HL-60/S4 treated with phorbol 12-myristate 13-acetate at 8.2 ng/mL for 4 days and 3 days (cell line): Measurements from ENCODE around the gene GOLGA7B.

ENCODE experiments used
- in situ Hi-C: fragments of 300-500 bp; cut with MboI; formaldehyde crosslinking; loops from 2 replicates; pipeline ENCODE4 v1.15.0; 2022; ENCODE audit warnings: low sequenced_read_pairs

The GOLGA7B gene

DNA sequence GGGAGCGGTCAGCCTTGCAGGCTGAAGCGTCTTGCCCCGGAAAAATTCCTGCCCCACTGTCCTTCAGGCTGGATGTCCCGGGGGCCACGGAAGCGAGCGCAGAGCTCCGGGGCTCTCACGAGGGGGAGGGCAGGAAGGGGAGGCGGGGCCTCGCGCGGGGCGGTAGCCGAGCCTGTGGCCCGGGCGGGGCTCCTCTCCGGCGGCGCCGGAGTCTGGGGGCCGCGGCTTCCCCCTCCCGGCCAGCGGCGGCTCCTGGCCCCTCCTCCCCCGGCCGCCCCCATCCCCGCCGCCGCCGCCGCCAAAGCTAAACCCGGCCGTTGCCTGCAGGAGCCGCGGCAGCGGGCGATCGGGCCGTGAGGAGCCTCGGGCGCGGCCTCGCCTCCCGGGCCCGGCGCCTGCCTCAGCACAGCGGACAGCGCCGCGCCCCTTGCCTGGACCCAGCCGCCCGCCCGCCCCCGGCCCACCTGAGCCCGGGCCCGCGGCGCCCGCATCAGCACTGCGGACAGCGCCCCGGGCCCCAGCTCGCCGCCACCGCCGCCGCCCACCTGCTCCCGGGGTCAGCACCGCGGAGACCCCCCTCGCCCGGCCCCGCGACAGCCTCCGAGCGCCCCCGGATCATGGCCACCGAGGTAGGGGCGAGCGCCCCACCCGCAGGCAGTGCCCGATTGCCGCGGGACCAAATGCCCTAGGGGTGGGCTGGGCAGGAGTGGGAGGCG is at the start of gene GOLGA7B:
GOLGA7B (plus strand) TSS at position 157 of the 716 bp plus-strand sequence; CDS start at position 618, 461 bp downstream.
- in situ Hi-C loops = no loop called here

DNA sequence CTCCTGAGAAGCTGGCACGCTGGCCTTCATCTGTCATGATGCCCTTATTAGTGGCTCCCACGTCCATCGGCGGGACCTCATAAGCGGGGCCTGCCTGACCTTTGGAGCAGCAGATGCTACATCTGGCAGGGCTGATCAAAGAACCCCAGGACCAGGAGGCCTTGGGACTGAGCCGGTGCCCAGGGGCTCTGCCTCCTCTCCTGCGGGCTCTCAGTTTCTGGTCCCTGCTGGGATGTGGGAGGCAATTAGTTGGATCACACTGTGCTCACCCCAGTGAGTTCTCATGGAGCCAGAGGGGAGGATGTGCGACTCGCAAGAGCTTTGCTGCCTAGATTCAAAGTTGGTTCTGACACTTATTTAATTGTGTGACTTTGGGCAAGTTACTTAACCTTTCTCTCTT is 49.2 kb upstream of the GOLGA7B start:
- in situ Hi-C loops = no loop called here

DNA sequence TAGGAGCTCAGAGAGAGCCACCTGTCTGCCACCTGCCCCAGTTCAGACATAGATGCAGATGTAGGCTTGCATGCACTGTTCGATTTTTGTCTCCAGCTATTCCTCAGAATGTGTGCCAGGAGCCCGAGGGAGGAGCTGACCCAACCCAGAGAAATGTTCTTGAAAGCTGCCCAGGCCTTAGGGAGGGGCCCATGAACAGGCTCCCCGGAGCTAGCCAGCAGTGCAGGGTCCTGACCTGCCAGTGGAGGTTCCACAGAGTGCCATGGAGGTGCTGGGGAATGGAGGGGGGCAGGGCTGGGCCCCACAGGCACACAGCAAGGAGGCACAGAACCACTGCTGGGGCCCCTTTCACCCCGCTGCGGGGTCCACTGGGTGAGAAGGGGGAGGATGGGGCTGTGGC is 48.2 kb upstream of the GOLGA7B start:
- in situ Hi-C loops = no loop called here

DNA sequence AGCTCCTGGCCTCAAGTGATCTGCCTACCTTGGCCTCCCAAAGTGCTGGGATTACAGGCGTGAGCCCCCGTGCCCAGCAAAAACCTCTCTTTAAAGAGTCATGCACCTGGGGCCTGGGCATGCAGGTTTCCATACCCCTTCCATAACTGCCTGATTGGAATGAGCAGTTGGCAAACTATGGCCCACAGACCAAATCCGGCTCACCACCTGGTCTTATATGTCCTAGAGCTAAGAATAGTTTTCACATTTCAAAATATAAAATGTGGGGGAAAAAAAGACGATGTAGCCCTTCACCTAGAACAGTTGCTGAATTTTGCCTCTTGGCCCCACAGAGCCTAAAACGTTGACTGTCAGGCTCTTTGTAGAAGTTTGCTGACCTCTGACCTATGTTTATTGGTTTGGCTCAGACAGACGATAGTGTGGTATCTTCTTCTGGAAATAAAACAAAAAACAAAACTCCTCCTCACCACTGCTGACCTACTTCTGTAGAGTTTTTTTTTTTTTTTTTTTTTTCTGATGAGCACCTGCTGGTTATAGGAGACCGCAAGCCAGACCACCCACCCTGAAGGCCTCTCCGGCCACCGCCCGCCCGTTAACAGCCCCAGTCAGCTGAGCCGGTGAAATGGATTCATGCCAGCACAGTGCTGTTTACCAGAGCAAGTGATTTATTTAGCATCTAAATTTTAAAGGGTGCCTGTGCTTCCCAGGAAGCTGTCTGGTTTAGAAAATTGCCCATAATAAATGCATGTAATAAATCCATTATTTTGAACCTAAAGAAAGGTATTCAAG is 44.4 kb upstream of the GOLGA7B start:
- in situ Hi-C loops = no loop called here

DNA sequence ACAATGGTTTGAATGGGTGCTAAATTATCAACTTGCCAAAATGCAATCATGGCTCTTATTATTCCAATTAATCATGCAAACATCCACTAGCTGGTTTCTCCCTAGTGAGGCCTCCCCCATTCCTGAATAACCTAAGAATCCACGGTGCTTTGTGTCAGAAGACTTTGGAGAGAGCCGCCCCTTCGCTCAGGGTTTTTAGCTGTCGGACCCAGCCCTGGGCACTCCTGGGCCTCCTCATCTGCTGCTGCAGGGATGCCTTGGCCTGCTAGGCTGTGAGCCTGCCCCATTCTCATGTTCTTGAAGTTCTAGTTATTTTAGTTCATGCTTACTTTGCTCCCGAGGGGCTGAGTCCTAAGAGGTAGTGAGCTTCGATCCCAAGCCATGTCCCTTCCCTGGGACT is 43.7 kb upstream of the GOLGA7B start:
- in situ Hi-C loops = no loop called here

DNA sequence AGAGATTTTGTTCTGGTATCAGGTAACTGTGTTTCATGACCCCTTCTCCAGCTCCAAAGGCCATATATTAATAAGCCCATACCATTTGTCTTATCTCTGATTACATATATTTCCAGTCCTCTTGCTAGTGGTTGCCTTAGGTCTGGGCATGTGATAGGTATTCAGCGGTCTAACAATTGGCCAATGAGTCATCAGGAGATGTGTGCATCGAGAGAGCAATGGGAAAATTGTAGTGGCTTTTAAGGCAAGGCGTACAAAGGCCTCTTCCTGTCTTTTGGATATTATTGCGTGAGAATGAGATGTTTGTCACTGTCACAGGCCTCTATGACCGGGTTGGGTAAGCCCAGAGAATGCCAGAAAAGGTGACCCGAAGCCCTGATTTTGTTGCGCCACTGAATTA is 39.2 kb upstream of the GOLGA7B start:
- in situ Hi-C loops = no loop called here

DNA sequence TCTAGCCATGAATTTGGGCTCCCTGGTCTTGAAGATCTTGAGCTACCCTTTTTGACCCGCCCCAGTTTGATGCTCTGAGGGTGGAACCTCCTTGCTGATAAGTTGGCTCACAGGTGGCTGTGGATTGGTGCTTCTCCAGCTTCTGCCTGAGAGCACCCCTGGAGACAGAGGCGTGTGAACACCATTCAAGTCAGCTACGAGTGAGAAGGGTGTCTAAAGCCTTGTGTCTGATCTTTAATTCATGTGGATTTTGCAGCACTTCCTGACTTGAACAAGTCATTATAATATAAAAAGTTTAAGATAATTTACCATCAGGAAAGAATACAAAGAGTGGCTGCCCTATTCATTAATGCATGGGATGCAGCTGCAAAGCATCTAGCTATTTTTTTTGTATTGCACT is 37.7 kb upstream of the GOLGA7B start:
- in situ Hi-C loops = no loop called here

DNA sequence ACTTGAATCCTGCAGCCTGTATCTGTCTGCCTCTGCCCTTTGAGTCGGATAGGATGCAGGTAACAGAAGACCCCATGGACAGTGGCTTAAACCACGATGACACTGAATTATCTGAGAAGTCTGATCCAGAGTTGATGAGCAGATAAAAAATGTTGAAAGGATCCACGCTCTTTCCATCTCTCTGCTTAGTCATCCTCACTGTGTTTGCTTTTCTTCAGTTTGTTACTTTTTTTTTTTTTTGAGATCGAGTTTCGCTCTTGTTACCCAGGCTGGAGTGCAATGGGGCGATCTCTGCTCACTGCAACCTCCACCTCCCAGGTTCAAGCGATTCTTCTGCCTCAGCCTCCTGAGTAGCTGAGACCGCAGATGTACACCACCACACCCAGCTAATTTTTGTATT is 36.9 kb upstream of the GOLGA7B start:
- in situ Hi-C loops = no loop called here

DNA sequence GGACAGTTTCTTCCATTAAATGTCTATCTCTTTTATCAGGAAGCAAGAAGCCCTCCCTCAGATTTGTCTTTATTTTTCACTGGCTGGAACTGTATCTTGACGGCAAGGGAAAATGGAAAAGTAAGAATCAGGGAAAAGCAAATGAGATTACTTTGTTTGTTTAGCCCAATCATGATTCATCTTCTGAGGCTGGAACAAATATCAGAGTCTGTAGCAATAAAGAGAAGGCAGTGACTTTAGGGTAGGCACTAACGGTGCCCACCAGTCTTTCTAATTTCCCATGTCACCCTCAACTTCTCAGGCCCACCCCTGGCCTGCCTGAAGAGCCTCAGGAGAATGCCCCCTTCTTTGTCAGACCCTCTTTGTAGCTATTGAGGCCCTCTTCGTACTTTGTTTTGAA is 36.3 kb upstream of the GOLGA7B start:
- in situ Hi-C loops = no loop called here

DNA sequence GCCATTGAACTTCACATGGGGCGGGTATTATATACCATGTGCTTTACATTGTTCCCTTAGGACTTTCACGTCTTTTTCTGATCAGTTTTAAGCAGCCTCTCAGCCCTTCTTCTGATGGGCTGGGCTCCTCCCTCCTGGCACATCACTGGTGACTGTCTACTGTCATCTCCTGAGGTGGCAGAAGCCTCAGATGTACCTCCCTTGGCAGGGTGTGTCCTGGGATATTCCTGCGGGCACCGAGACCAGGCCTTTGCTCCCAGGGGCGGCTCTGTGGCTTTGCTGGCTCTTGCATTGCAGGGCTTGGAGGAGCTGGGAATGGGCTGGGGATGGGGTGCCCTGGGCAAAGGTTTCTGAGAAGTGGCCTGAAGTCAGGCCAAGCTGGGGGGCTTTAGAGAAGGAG is 34.6 kb upstream of the GOLGA7B start:
- in situ Hi-C loops = no loop called here

DNA sequence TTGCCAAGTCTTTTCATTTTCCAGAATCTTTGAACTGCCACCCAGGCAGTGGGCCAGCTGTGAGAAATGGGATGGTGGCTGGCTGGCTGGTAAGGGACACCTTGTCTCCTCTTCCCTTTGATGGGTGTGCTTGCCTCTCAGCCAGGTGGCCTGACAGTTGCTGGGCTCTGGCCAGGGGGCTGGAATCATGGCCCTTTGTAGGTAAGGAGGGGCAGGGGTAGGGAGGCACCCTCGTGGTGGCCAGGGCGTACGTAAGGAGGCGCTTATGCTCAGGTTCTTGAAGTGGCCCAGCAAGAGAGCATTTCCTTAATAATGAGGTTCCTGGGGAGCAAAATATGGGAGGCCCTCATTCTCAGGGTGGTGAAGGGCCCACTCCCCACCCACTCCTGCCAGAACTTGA is 33.0 kb upstream of the GOLGA7B start:
- in situ Hi-C loops = no loop called here

DNA sequence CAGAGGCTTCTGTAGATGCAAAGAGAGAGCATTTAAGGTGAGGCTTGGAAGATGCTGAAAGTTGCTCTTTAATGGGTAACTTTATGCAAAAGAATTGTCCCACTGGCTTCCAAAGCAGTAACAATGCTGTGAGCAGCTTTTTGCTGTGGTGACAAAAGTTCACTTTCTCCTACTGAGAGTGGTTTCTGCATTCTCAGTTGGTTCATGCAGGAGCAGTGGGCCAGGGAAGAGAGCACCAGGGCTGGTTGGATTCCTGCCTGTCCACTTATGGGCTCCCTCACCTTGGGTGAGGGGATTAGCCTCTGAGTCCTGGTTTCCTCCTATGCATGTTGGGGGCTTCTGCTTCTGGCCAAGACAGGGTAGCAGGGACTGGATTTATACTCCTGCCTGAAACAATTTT is 31.1 kb upstream of the GOLGA7B start:
- in situ Hi-C loops = no loop called here

DNA sequence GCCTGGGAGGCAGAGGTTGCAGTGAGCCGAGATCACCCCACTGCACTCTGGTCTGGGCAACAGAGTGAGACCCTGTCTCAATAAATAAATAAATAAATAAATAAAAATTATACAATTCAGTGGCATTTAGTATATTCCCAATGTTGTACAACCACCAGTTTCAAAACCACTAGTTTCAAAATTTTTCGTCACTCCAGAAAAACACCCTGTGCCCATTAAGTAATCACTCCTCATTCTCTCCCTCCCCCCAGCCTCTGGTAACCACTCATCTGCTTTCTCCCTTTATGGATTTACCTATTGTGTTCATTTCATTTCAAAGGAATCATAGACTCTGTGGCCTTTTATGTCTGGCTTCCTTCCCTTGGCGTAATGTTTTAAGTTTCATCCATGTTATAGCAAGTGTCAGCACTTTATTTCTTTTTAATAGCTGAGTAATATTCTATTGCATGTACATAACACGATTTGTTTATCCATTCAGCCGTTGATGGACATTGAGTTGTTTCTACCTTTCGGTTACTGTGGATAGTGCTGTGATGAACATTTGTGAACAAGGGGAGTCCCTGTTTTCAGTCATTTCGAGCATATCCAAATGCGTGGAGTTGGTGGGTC is 29.4 kb upstream of the GOLGA7B start:
- in situ Hi-C loops = no loop called here

DNA sequence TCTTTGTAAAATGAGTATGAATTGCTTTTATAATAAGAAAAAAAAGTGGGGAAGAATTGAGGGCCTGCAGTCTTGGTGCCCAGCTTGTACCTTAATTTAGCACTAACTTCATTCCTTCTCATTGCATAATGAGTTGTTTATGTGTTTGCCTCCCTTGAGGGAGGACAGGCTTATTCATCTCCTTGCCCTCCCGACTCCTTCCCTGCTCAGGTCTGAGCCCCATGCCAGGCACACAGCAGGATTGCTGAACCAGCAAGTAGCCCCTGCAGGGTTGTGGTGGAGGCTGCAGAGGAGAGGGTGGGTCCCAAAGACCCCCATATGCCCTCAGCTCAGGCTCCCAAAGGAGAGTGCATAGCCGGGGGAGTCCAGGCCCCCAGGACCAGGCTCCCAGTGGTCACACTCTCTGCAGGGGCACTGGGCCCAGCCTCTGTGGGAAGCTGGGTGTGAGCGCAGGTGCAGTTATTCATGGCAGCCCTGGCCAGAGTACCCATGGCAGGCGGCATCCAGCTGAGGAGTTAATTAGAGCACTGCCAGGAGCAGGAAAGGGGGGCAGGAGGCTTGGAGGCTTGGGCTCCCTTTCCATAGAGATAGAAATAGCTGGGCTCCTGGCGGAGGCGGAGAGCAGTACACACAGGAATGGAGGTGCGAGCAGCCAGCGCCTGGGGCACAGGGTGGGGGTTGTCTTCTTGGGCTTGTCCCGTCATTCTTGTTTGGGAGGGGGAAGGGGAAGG is 28.2 kb upstream of the GOLGA7B start:
- in situ Hi-C loops = no loop called here

DNA sequence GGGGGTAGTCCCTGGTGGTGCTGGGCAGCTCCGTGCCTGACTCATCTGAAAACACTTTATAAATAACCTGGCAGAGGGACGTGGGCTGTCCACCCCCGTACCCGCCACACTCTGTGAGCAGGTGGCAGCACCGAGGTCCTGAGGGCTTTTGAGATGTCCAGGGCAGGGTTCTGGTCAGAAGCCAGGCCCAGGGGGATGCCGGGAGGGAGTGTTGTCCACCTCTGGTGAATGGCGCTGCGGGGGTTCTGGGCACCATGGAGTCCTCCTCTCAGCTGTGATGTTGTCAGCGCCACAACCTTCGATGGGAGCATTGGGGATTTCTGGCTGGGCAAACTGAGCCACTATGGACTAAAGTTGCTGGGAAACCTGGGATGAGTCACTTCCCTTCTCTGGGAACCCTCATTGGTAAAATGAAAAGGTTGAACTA is 27.4 kb upstream of the GOLGA7B start:
- in situ Hi-C loops = no loop called here

DNA sequence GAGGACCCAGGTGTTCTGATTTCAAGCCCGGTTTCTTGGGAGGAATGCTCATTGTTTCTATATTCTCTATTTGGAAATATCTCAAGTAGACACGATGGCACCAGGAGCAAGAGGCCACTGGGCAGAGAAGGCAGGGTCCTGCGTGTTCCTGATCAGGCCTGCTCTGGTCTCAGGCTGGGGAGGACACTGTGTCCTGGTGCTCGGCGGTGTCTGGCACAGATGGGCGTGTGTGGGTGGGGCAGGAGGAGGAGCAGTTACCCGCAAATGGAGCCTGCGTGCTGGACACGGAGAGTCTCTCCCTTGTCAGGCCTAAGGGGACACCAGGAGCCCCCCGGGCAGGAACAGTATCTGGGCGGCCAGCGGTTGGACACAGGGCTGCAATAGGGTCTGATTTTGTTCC is 25.9 kb upstream of the GOLGA7B start:
- in situ Hi-C loops = no loop called here

DNA sequence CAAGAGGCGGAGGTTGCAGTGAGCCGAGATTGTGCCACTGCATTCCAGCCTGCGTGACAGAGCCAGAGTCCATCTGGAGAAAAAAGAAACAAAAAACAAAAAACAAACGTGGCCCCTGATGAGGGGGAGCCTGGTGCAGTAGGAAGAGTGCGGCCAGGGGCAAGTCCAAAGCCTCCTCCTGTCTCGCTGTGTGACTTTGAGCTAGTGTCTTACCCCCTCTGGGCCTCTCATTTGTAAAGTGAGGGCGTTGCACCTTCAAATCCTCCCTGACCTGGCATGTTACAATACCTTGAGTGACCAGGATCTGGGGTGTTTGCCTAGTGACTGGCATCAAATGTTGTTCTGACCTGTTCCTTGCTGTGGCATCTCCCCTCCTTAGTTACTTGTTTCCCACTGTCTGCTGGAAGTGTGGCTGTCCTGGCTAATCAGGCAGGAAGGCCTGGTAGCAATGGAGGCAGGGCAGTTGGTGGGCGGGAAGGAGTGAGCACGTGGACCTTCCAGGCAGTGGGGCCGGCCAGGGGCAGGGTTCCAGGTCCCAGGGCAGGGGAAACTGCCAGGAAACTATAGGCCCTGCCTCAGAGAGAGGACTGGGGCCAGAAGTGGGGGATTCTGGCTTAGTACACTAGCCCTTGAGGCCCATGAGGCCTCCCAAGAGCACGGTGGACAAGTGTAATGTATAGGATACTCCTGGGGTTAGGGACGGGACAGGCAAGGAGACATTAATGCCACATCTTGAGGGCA is 24.5 kb upstream of the GOLGA7B start:
- in situ Hi-C loops = no loop called here

DNA sequence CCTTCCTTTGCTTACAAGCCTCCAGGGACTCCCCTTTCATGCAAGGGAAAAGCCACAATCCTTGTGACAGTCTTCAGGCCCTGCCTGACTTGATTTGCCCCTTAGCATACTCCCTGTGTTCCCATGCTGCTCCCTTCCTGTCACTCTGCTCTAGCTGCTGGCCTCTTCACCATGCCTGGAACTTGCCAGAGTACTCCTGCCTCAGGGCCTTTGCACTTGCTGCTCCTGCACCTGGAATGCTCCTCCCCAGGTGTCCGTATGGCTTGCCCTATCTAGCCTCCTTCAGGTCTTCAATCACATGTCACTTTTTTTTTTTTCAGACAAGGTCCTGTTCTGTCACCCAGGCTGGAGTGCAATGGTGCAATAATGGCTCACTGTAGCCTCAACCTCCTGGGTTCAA is 22.8 kb upstream of the GOLGA7B start:
- in situ Hi-C loops = no loop called here

DNA sequence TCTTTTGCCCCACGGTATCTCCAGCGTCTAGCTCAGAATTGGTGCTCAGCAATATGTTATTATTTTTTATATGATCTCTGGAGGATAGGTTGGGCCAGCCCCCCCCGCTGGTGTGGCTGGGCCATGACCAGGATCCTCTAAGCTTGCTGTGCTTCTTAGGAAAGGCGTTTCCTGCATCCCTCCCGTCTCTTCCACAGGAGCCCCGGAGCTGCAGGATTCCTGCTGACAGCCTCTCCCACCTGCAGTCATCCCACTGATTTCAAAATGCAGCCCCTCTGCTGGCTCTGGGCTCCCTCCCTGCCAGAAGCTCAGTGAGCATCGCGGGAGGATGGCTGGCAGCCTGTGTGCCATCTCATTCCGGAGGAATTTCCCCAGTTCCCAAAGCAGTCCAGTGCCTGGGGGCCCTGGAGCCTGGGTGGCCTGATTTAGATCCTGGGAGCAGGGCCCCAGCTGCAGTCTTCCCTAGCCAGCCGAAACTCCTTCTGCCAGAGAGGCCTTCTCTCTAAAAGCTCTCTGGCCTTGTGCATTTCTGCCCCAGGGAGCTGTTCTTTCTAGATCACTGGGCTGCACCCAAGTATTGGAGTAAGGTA is 21.8 kb upstream of the GOLGA7B start:
- in situ Hi-C loops = no loop called here

DNA sequence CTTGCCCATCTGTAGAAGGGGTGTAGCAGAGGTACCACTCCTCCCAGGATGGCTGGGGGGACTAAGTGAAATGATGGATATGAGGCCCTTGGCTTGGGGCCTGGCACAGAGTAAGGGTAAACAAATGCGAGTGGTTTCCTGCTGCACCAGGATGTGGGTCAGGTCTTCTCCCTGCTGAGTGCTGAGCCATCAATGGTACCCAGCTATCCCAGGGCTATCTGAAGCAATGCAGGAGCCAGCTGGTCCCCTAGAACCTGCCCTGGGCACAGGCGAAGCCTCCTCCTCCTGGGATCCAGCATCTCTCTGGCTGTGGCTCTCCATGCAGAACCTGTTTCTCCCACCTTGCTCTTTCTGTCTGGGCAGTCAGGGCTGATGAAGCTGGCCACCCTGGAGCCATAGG is 20.9 kb upstream of the GOLGA7B start:
- in situ Hi-C loops = no loop called here
